Prostate gland (tissue), 2 donors: ENCODE measurements around the gene DOK4.

Experiments
- CTCF ChIP-seq, 4 experiments: fragments of 200-600 bp in 2 of 4; fragments of 450-650 bp in 2 of 4; sonication (generic) in 2 of 4; IDR thresholded peaks; 1 replicate in 3 of 4; 2 replicates in 1 of 4; pipeline ENCODE4 v1.5.1; 2016 to 2019; ENCODE audit warnings: antibody characterized with exemption in 4 of 4, mild to moderate bottlenecking in 2 of 4, moderate library complexity in 2 of 4
- POLR2AphosphoS5 ChIP-seq: sonication (generic); formaldehyde crosslinking; IDR thresholded peaks from one replicate; pipeline ENCODE4 v1.6.1; 2017; ENCODE audit warnings: antibody characterized with exemption

DNA sequence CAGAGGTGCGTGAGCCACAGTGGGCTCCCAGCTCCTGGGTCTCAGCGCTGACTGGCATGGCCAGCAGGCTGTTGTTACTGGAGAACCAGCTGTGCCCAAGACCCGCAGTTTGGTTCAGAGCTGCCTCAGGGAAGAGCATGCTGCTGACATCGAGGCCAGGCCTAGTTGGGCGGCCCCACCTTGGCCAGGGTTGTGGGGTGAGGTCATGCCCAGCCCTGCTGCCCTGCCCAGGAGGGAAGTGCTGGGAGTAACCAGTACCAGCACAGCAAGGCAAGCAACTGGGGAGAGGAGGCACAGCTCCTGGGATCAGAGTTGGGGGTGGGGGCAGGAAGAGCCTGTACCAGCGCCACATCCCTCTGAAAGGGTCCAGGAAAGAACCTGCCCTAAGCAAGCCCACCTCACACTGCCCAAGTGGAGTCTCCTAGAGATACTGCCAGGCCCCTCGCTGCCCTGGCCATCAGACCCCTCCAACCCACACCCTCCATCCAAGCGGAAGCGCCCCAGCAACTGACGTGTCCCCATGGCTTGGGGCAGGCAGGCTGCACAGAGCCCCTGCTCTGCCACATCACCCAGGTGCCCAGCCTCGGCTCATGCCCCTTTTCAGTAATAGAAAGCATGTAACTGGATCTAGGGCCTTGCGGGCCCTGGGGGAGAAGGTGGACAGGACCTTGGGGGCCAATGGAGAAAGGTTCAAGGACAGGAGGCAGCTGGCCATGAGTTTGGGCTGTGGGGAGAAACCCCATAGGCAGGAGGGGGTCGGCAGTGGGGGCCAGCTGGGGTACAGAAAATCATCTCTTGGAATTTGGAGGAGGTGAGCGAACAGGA is 990 bp downstream of the DOK4 start:
- no peak for TF ChIP-seq POLR2AphosphoS5
- TF ChIP-seq CTCF (IDR thresholded peaks at IDR 0.05) = no peak
